ENCODE data around the gene FRAS1. TPM values are rescaled to one million over a fixed set of nuclear protein-coding genes. Genes with fewer than 3 reads are reported as not detected.

The FRAS1 gene
- total and polyA plus RNA-seq, 5 donors from 2014 or later: not detected

GRCh38 chr4:78553043-78553396, 495.9 kb downstream of the FRAS1 start:
- no peak for DNase-seq
- peaks cover 57% of the 10 kb centered on the region for H3K27me3 Mint-ChIP-seq
- no peaks in the 10 kb centered on the region for H3K4me1 ChIP-seq (ENCODE audit: control insufficient read depth, insufficient read depth, low read length, poor library complexity, severe bottlenecking)

GRCh38 chr4:78553529-78554060, 496.5 kb downstream of the FRAS1 start:
- H3K4me3 ChIP-seq (ENCODE audit: low read depth, low read length): no peak overlapping the region
- H3K4me1 Mint-ChIP-seq: peaks cover 0 to 6% (median 4%) of the 10 kb centered on the region in 4 donors
- ATAC-seq (ENCODE audit: low read depth in 2 of 2): no peak
- H3K4me1 ChIP-seq (ENCODE audit: control insufficient read depth, insufficient read depth, low read length, poor library complexity, severe bottlenecking): no peaks in the 10 kb centered on the region
- H3K27me3 ChIP-seq (ENCODE audit: control insufficient read depth, insufficient read depth, low read length): peaks cover 30% of the 10 kb centered on the region
- H3K9me3 Mint-ChIP-seq: peaks cover 0 to 4% (median 0%) of the 10 kb centered on the region in 7 donors
- H3K27ac Mint-ChIP-seq: no peak overlapping the region
- no peak for DNase-seq
- H3K27me3 Mint-ChIP-seq: peaks cover 57% of the 10 kb centered on the region
- no peak overlapping the region for H3K4me3 Mint-ChIP-seq
- H3K27ac ChIP-seq (ENCODE audit: insufficient read depth, low read length, poor library complexity, severe bottlenecking): no peak overlapping the region
- H3K36me3 ChIP-seq (ENCODE audit: control insufficient read depth, insufficient read depth, low read length): no peaks in the 10 kb centered on the region
- no peaks in the 10 kb centered on the region for H3K36me3 Mint-ChIP-seq
- H3K9me3 ChIP-seq (ENCODE audit: control insufficient read depth in 2 of 2, low read length in 2 of 2): no peaks in the 10 kb centered on the region

More at GRCh38 chr4:78553043-78553396, 495.9 kb downstream of the FRAS1 start:
- H3K9me3 Mint-ChIP-seq: peaks cover 0 to 4% (median 0%) of the 10 kb centered on the region in 7 donors
- H3K4me3 Mint-ChIP-seq: no peak overlapping the region
- Histone ChIP-seq H3K36me3 (ENCODE audit: control insufficient read depth, insufficient read depth, low read length) (no peaks in the 10 kb centered on the region), H3K4me3 (ENCODE audit: low read depth, low read length) (no peak overlapping the region), H3K27ac (ENCODE audit: insufficient read depth, low read length, poor library complexity, severe bottlenecking) (no peak overlapping the region), H3K27me3 (ENCODE audit: control insufficient read depth, insufficient read depth, low read length) (peaks cover 30% of the 10 kb centered on the region), H3K9me3 (ENCODE audit: control insufficient read depth in 2 of 2, low read length in 2 of 2) (no peaks in the 10 kb centered on the region)
- ATAC-seq (ENCODE audit: low read depth in 2 of 2): no peak
- H3K27ac Mint-ChIP-seq: no peak overlapping the region
- peaks cover 0 to 6% (median 4%) of the 10 kb centered on the region in 4 donors for H3K4me1 Mint-ChIP-seq
- no peaks in the 10 kb centered on the region for H3K36me3 Mint-ChIP-seq

- Histone ChIP-seq H3K4me3 (ENCODE audit: low read depth, low read length) (no peak overlapping the region), H3K9me3 (ENCODE audit: control insufficient read depth in 2 of 2, low read length in 2 of 2) (no peaks in the 10 kb centered on the region), H3K27ac (ENCODE audit: insufficient read depth, low read length, poor library complexity, severe bottlenecking) (no peak overlapping the region), H3K36me3 (ENCODE audit: control insufficient read depth, insufficient read depth, low read length) (no peaks in the 10 kb centered on the region), H3K27me3 (ENCODE audit: control insufficient read depth, insufficient read depth, low read length) (peaks cover 15% of the 10 kb centered on the region), H3K4me1 (ENCODE audit: control insufficient read depth, insufficient read depth, low read length, poor library complexity, severe bottlenecking) (no peaks in the 10 kb centered on the region)
- Mint-ChIP-seq H3K4me1 (no peaks in the 10 kb centered on the region), H3K4me3 (no peak overlapping the region), H3K36me3 (no peaks in the 10 kb centered on the region), H3K9me3 (peaks cover 0 to 4% (median 0%) of the 10 kb centered on the region in 7 donors), H3K27me3 (peaks cover 37% of the 10 kb centered on the region), H3K27ac (no peak overlapping the region)
- DNase-seq (no peak), ATAC-seq (ENCODE audit: low read depth in 2 of 2) (no peak)
These were observed 499.5 kb downstream of the FRAS1 start for GRCh38 chr4:78556665-78557064.

- no peak overlapping the region for H3K4me3 ChIP-seq (ENCODE audit: low read depth, low read length)
- peaks cover 15% of the 10 kb centered on the region for H3K27me3 ChIP-seq (ENCODE audit: control insufficient read depth, insufficient read depth, low read length)
- DNase-seq: no peak
- no peak for ATAC-seq (ENCODE audit: low read depth in 2 of 2)
- no peaks in the 10 kb centered on the region for H3K36me3 Mint-ChIP-seq
- H3K9me3 ChIP-seq (ENCODE audit: control insufficient read depth in 2 of 2, low read length in 2 of 2): no peaks in the 10 kb centered on the region
- no peak overlapping the region for H3K27ac Mint-ChIP-seq
- H3K9me3 Mint-ChIP-seq: peaks cover 0 to 4% (median 0%) of the 10 kb centered on the region in 7 donors
- peaks cover 37% of the 10 kb centered on the region for H3K27me3 Mint-ChIP-seq
- H3K4me3 Mint-ChIP-seq: no peak overlapping the region
- H3K4me1 Mint-ChIP-seq: no peaks in the 10 kb centered on the region
- H3K27ac ChIP-seq (ENCODE audit: insufficient read depth, low read length, poor library complexity, severe bottlenecking): no peak overlapping the region
- no peaks in the 10 kb centered on the region for H3K4me1 ChIP-seq (ENCODE audit: control insufficient read depth, insufficient read depth, low read length, poor library complexity, severe bottlenecking)
- no peaks in the 10 kb centered on the region for H3K36me3 ChIP-seq (ENCODE audit: control insufficient read depth, insufficient read depth, low read length)
These were observed 500.7 kb downstream of the FRAS1 start for GRCh38 chr4:78557841-78558240.

- H3K36me3 ChIP-seq (ENCODE audit: control insufficient read depth, insufficient read depth, low read length): no peaks in the 10 kb centered on the region
- H3K4me1 ChIP-seq (ENCODE audit: control insufficient read depth, insufficient read depth, low read length, poor library complexity, severe bottlenecking): no peaks in the 10 kb centered on the region
- no peaks in the 10 kb centered on the region for H3K36me3 Mint-ChIP-seq
- no peak overlapping the region for H3K27ac Mint-ChIP-seq
- H3K4me3 ChIP-seq (ENCODE audit: low read depth, low read length): no peak overlapping the region
- no peak overlapping the region for H3K4me3 Mint-ChIP-seq
- ATAC-seq (ENCODE audit: low read depth in 2 of 2) (no peak), DNase-seq (no peak)
- H3K9me3 ChIP-seq (ENCODE audit: control insufficient read depth in 2 of 2, low read length in 2 of 2): no peaks in the 10 kb centered on the region
- H3K27me3 ChIP-seq (ENCODE audit: control insufficient read depth, insufficient read depth, low read length): peaks cover 13% of the 10 kb centered on the region
- H3K27me3 Mint-ChIP-seq: peaks cover 33% of the 10 kb centered on the region
- peaks cover 0 to 4% (median 0%) of the 10 kb centered on the region in 7 donors for H3K9me3 Mint-ChIP-seq
- no peaks in the 10 kb centered on the region for H3K4me1 Mint-ChIP-seq
- H3K27ac ChIP-seq (ENCODE audit: insufficient read depth, low read length, poor library complexity, severe bottlenecking): no peak overlapping the region
These were observed 501.3 kb downstream of the FRAS1 start for GRCh38 chr4:78558410-78558809.

- peaks cover 25% of the 10 kb centered on the region for H3K27me3 Mint-ChIP-seq
- H3K4me3 Mint-ChIP-seq: no peak overlapping the region
- Histone ChIP-seq H3K27me3 (ENCODE audit: control insufficient read depth, insufficient read depth, low read length) (peaks cover 8% of the 10 kb centered on the region), H3K4me1 (ENCODE audit: control insufficient read depth, insufficient read depth, low read length, poor library complexity, severe bottlenecking) (no peaks in the 10 kb centered on the region), H3K27ac (ENCODE audit: insufficient read depth, low read length, poor library complexity, severe bottlenecking) (no peak overlapping the region), H3K4me3 (ENCODE audit: low read depth, low read length) (no peak overlapping the region), H3K9me3 (ENCODE audit: control insufficient read depth in 2 of 2, low read length in 2 of 2) (no peaks in the 10 kb centered on the region), H3K36me3 (ENCODE audit: control insufficient read depth, insufficient read depth, low read length) (no peaks in the 10 kb centered on the region)
- ATAC-seq (ENCODE audit: low read depth in 2 of 2): no peak
- no peak for DNase-seq
- H3K36me3 Mint-ChIP-seq: no peaks in the 10 kb centered on the region
- peaks cover 0 to 4% (median 0%) of the 10 kb centered on the region in 7 donors for H3K9me3 Mint-ChIP-seq
- no peak overlapping the region for H3K27ac Mint-ChIP-seq
- no peaks in the 10 kb centered on the region for H3K4me1 Mint-ChIP-seq
These were observed 503.3 kb downstream of the FRAS1 start for GRCh38 chr4:78560296-78560963.

- no peak overlapping the region for H3K27ac ChIP-seq (ENCODE audit: insufficient read depth, low read length, poor library complexity, severe bottlenecking)
- H3K36me3 ChIP-seq (ENCODE audit: control insufficient read depth, insufficient read depth, low read length): no peaks in the 10 kb centered on the region
- DNase-seq (no peak), ATAC-seq (ENCODE audit: low read depth in 2 of 2) (no peak)
- peaks cover 0 to 5% (median 0%) of the 10 kb centered on the region in 7 donors for H3K9me3 Mint-ChIP-seq
- H3K4me1 Mint-ChIP-seq: no peaks in the 10 kb centered on the region
- H3K27me3 Mint-ChIP-seq: peaks cover 19% of the 10 kb centered on the region
- H3K27me3 ChIP-seq (ENCODE audit: control insufficient read depth, insufficient read depth, low read length): peaks cover 5% of the 10 kb centered on the region
- no peak overlapping the region for H3K4me3 ChIP-seq (ENCODE audit: low read depth, low read length)
- no peaks in the 10 kb centered on the region for H3K4me1 ChIP-seq (ENCODE audit: control insufficient read depth, insufficient read depth, low read length, poor library complexity, severe bottlenecking)
- no peaks in the 10 kb centered on the region for H3K9me3 ChIP-seq (ENCODE audit: control insufficient read depth in 2 of 2, low read length in 2 of 2)
- no peaks in the 10 kb centered on the region for H3K36me3 Mint-ChIP-seq
- no peak overlapping the region for H3K27ac Mint-ChIP-seq
- H3K4me3 Mint-ChIP-seq: no peak overlapping the region
These were observed 504.6 kb downstream of the FRAS1 start for GRCh38 chr4:78561677-78562076.

GRCh38 chr4:78562687-78563086, 505.6 kb downstream of the FRAS1 start:
- H3K4me1 Mint-ChIP-seq: no peaks in the 10 kb centered on the region
- Histone ChIP-seq H3K4me1 (ENCODE audit: control insufficient read depth, insufficient read depth, low read length, poor library complexity, severe bottlenecking) (no peaks in the 10 kb centered on the region), H3K36me3 (ENCODE audit: control insufficient read depth, insufficient read depth, low read length) (no peaks in the 10 kb centered on the region), H3K27ac (ENCODE audit: insufficient read depth, low read length, poor library complexity, severe bottlenecking) (no peak overlapping the region), H3K4me3 (ENCODE audit: low read depth, low read length) (no peak overlapping the region), H3K9me3 (ENCODE audit: control insufficient read depth in 2 of 2, low read length in 2 of 2) (no peaks in the 10 kb centered on the region), H3K27me3 (ENCODE audit: control insufficient read depth, insufficient read depth, low read length) (peaks cover 5% of the 10 kb centered on the region)
- DNase-seq (no peak), ATAC-seq (ENCODE audit: low read depth in 2 of 2) (no peak)
- H3K27me3 Mint-ChIP-seq: peaks cover 14% of the 10 kb centered on the region
- H3K36me3 Mint-ChIP-seq: no peaks in the 10 kb centered on the region
- H3K9me3 Mint-ChIP-seq: peaks cover 0 to 3% (median 0%) of the 10 kb centered on the region in 7 donors
- no peak overlapping the region for H3K27ac Mint-ChIP-seq
- H3K4me3 Mint-ChIP-seq: no peak overlapping the region

Measured in CD4-positive, CD25-positive, alpha-beta regulatory T cell (primary cell).